Stimulated activated CD8-positive, alpha-beta memory T cell treated with anti-CD3 and anti-CD28 coated beads, Interleukin-4, amount 100 ng/mL, for 24 hours (primary cell): ENCODE results near the gene PCGF3.
"Not testable (repeated sequence)": the region's sequence is repeated elsewhere in the genome, so short reads cannot be mapped to it uniquely, and the experiment has no call there.

Experiments
- DNase-seq: peaks from one replicate; pipeline ENCODE4 v3.0.0-alpha.2; 2020; ENCODE audit warnings: low read depth

The PCGF3 gene

GRCh38 chr4:668219-668618, 37.4 kb upstream of the PCGF3 start:
- not testable (repeated sequence) for DNase-seq

- not testable (repeated sequence) for DNase-seq
Measured at GRCh38 chr4:669806-670559, 35.6 kb upstream of the PCGF3 start.

- DNase-seq: no peak
Measured at GRCh38 chr4:671769-672168, 33.9 kb upstream of the PCGF3 start.

- no peak for DNase-seq
Measured at GRCh38 chr4:673349-674091, 32.1 kb upstream of the PCGF3 start.

GRCh38 chr4:674172-675035, 31.2 kb upstream of the PCGF3 start, which contains the start of the genes ATP5ME and MYL5:
TSS of gene ATP5ME (minus strand) at chr4:674276. CDS start at chr4:674247, 29 bp downstream.
TSS of gene MYL5 (plus strand) at chr4:674542. CDS start at chr4:678027, 3,485 bp downstream.
- DNase-seq: peak; percentile 97

GRCh38 chr4:675036-675882, 30.4 kb upstream of the PCGF3 start:
- no peak for DNase-seq

- DNase-seq: no peak
Measured at GRCh38 chr4:675980-676870, 29.4 kb upstream of the PCGF3 start.

GRCh38 chr4:676871-677235, 28.8 kb upstream of the PCGF3 start:
- no peak for DNase-seq

- no peak for DNase-seq
Measured at GRCh38 chr4:677431-678293, 28.0 kb upstream of the PCGF3 start.

GRCh38 chr4:678331-679103, 27.1 kb upstream of the PCGF3 start:
- no peak for DNase-seq

GRCh38 chr4:679104-679481, 26.5 kb upstream of the PCGF3 start:
- DNase-seq: no peak

- DNase-seq: no peak
Measured at GRCh38 chr4:679629-680028, 26.0 kb upstream of the PCGF3 start.

- DNase-seq: no peak
Measured at GRCh38 chr4:680091-680490, 25.5 kb upstream of the PCGF3 start.

- DNase-seq: no peak
Measured at GRCh38 chr4:680551-680927, 25.1 kb upstream of the PCGF3 start.

- peak; percentile 57 for DNase-seq
Measured at GRCh38 chr4:680928-681645, 24.5 kb upstream of the PCGF3 start.

- no peak for DNase-seq
Measured at GRCh38 chr4:681736-682451, 23.7 kb upstream of the PCGF3 start.

GRCh38 chr4:682490-683172, 23.0 kb upstream of the PCGF3 start:
- no peak for DNase-seq
